Measurements from ENCODE around the gene CHST15. TPM values are rescaled to one million over a fixed set of nuclear protein-coding genes. Genes with fewer than 3 reads are reported as not detected.

Gene CHST15
- total RNA-seq, 1 donor = 1.1 TPM

DNA sequence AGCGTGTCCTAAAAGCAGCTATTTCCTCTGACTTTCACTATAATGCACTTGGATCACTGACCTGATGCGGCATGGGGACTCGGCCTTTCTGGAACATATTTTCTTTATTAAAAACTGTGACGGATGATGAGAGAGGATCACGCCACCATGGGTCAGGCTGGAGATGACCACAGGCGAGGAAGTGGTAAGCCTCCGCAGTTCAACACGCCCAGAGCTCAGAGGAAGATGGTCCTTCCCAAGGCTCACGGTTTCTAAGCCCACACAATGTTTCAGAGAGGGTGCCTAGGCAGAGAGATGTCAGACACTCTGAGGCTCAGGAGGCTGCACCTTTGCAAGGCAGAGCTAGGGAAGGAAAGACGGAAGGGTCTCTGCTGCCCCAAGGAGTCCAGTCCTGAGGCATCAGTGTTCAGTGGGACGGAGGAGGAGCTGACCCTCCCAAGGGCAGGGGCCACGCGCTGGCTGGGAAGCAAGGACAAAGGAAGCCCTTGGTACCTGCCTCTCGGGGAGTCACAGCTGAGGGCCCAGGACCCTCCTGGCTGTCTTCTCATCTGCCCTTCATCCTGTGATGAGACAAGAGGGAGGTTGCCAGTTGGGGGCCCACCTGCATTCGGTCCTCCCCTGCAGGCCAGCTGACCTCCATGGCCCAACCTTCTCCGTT lies 9.5 kb downstream of the CHST15 start:
- no peak for DNase-seq (ENCODE audit: low read depth in 2 of 3, low spot score in 2 of 3)

DNA sequence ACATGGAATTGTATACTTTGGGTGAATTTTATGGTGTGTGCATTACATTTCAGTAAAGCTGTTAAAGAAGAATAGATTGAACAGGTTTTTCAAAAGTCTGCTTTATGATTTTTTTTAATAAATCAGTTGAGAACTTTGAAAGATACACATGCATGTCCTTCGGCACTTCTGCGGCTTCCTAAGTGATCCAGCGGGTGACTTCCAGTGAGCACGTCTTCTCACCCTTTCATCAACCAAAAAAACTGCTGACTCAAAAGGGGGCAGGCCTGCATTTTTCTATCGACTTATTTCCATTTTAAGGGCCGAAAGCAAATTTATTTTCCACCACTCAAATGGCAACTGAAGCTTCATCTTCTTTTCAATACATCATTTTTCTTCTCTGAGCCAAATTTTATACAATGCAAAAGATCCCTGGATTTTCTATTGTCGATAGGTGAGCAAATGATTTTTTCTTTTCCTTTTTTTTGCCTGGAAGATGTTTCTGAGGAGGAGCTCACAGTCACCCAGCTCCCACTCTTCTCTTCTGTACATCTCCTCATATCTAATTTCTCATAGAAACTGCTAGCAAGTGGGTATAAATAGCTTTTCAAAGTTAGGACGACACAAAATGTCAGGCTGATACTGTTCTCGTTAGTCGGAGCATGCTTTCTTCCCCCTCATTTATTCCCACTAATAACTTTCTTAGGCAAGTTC lies 10.2 kb downstream of the CHST15 start:
- DNase-seq (ENCODE audit: low read depth in 2 of 3, low spot score in 2 of 3) = no peak

DNA sequence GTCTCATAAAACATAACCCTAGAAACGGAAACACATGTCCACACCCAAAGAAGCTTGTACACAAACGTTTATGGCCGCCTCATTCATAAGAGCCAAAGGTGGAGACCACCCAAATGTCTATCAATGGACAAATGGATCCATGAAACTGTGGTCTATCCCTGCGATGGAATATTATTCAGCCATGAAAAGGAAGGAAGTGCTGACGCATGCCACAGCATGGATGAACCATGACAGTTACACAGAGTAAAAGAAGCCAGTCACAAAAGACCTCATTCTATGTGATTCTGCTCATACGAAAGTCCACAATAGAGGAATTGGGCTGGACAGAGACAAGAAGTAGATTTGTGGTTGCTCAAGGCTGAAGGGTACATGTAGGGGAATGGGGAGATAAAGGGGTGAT lies 10.8 kb downstream of the CHST15 start:
- no peak for DNase-seq (ENCODE audit: low read depth in 2 of 3, low spot score in 2 of 3)

DNA sequence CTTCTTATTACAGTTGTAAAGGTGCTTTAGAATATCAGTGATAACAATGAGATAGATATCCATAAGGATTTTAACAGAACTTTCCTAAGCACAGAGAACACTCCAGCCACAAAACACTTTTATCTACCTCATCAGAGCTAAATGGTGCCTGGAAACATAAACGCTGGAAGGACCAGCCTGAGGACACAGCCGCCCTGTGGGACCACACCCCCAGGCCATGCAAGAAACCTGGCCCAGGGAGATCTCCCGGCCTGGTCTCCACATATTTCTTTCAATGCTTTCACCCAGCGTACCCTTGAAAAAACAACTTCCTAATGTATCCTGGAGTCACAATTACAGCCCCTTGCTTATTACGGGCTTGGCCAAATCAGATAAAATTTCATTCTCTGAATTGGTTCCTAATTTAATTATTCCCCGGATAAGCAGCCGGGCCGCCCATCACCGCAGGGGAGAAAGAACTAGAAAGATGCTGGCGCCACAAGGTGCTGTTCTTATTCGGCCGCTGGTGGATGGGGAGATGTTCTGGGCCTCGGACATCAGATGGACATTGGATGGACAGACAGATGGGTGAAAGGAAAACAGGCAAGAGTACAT lies 11.8 kb downstream of the CHST15 start:
- DNase-seq (ENCODE audit: low read depth in 2 of 3, low spot score in 2 of 3) = no peak

DNA sequence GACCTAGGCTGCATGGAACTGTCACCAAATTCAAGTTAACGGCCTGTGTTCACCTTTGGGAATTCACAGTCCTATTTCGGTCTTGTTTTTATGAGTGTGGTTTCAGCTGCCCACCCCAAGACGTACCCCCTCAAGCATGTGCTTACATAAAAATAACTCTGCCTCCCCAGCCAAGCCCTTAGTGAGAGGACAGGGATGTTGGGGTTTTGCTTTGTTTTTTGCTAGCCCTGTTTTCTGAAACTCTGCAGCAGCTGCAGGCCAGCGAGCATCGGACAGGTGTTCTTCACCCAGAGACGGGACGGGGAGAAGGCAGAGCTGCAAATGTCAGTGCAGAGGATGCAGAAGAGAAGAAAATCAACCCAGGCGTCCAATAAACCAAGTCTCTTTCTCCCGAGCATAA lies 13.5 kb downstream of the CHST15 start:
- no peak for DNase-seq (ENCODE audit: low read depth in 2 of 3, low spot score in 2 of 3)

DNA sequence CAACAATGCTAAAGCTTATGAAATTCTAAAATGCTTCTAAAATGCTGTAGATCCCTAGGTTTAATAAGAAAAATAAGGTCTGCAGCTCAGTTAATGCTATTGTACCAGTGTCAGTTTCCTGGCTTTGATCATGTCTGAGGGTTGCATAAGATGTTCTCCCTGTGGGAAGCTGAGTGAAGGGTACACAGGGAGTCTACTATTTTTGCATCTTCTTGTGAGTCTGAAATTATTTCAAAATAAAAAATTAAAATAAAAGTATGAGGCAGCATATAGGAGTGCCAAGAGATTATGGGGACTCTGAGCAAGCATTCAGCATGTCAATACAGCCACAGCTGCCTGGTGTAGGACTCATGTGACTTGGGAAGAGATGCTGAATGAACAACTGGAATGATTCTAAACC lies 14.7 kb downstream of the CHST15 start:
- no peak for DNase-seq (ENCODE audit: low read depth in 2 of 3, low spot score in 2 of 3)

DNA sequence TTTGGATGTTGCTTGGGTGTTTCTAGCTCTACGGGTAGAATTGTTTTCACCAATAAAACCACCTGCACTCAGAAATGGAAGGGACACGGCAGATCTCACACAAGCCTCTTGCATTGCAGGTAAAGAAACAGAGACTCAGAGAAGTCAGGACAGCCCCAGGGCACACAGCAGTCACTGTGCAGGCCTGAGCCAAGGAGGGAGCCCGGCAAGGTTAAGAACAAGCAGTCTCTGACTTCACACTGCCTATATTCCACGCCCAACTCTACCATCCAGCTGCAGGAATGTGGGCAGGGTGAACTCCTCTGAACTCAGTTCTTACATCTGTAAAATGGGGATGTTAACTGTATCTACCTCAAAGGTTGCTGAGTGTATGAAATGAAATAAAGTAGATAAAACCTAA lies 15.4 kb downstream of the CHST15 start:
- no peak for DNase-seq (ENCODE audit: low read depth in 2 of 3, low spot score in 2 of 3)

DNA sequence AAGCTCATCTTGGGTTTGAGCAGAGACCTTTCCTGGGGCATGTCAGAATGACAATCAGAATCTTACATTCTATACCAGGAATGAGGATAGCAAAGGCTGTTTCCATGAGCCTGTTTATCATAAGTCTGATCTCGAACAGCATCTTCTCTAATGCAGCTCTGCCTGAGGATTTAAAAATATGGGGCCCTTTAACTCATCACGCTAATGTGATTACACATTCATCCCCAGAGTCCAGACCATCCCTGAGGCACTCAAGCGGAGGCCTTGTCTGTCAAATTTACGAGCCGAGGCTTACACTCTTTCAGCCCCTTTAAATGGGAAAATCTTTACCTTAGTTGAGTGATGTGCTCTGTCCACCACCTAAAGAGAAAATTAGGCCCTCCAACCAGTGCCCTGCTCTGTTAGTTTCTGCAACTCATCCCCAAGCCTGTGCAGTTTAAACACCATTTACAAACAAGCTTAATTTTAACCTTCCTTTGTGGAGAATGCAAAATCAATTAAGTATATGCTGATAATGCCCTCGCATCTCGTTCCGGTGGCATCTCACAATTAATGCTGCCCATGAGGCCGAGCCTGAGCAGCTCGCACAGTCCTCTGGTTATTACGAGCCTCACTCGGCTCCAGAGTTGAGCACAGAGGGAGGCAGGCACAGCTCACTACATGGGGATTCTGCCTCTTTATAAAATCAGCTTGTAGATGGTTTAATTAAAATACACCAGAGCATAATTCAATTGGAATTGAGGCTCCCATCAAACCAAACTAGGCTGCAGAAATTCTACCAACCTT lies 16.0 kb downstream of the CHST15 start:
- DNase-seq (ENCODE audit: low read depth in 2 of 3, low spot score in 2 of 3) = no peak

DNA sequence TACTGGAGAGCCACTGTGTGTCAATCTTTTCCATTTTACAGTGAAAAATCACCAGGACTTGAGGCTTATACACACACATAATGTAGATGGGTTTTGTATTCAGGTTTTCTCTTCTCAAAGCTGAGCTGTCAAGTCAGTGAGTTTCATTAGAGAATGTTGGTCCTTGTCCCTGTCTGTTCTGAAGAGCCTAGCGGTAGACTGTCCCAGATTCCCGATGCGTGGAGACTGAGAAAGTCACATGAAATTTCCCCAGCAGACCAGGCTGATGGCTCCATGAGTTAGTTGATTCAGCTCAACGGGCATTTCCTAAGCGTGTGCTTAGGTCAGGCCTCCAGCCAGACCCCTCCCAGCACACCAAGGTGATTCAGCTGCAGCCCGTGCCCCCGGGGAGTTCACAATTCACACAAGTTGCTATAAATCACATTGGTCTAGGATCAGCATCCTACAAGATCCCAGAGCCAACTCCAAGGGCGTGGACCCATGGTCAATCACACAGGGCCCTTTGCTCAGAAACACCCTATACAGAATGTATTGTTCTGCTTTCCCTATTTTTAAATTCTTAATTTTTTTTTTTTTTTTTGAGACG lies 17.2 kb downstream of the CHST15 start:
- DNase-seq (ENCODE audit: low read depth in 2 of 3, low spot score in 2 of 3) = no peak

DNA sequence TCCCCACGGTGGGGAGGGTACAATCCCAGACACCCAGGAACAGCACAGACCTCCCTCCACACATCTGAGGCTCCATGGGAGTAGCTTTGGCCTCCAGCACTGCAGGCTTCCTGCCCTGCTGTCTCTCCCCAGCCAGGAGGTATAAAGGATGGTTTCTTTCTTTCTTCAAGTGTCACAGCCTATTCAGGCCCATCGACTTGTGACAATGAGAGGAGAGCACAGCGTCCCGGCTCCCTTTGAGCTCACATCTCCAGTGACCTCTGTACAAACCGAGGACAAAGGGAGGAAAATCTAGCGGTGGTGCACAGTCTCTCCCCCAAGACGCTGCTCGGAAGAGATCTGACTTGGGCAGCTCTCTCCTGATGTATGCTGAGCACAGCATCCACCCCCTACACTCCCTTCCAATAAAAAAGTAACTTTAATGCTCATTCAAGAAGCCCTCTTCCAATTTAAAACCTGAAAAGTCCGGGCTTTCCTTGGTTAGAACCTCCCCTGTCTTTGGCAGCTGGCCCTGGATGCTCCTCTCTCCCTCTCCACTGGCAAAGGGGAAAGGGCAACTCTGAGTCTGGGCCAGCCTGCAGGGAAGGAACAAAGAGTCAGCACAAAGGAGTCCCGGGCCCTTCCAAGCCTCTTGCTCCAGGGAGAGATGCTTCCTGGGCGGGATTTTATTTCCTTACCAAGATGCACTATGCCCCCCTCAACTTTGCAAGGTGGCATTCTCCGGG lies 18.0 kb downstream of the CHST15 start:
- no peak for DNase-seq (ENCODE audit: low read depth in 2 of 3, low spot score in 2 of 3)

DNA sequence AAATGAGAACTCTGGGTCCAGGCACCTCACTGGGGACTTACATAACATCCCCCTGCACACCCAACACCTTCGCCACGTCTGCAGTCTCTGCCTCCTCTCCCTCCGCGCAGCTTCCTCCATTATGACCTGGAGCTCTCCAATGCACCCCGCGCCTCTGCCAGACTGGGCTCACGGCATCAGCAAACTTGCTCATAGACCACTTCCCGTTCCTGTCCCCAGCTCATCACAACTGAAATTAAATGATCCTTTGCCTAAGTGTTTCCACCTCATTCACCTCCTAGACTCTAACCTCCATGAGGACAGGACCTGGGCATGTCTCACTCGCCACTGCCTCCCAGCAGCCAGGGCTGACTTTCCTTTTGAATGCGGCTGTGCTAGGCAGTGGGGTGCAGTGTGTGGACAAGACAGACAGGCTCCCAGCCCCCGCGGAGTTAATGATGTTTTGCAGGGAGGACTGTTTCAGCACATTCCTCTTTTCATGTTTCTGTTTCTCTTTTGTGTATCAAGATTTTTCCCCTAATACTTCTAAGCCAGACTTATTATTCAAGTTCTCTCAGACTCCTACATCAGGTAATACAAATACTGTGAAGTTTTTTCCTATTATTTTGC lies 18.8 kb downstream of the CHST15 start:
- DNase-seq (ENCODE audit: low read depth in 2 of 3, low spot score in 2 of 3) = peak in 1 of 3 donors; percentile 43

DNA sequence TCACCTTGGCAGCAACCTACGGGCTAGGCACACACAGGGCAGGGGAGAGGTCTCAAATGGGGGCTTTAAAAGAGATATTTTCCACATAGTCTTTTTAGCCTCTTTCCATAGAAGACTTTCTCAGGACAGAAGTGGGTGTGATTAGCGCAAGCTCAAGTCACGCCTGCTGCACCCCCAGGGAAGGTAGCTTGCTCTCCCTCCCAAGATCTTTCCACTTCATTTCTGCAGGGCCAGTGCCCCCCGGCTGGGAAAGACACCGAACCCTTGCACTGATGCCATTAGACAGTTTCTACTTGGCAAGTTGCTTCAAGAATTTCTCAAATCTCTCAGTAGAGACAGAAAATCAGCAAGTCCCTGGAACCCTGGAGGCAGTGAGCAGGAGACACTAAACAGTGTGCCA lies 19.4 kb downstream of the CHST15 start:
- DNase-seq (ENCODE audit: low read depth in 2 of 3, low spot score in 2 of 3) = no peak

DNA sequence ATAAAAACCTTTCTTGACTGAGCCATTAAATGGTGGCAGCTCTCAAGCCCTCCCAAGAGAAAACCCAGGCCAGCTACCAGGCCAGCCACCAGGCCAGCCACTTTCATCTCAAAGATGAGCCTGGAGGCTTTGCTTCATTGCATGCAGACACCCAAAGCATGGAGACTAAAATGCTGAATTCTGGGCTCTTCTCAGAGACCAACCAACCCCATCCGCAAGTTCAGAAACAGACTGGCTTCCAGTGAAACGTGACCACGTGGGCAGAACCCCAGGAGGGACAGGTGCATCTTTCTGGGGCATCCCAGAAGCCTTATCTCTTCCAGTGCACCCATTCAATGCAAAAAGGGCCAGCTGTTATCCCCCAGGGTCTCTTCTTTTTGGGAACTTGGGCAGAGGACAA lies 20.9 kb downstream of the CHST15 start:
- no peak for DNase-seq (ENCODE audit: low read depth in 2 of 3, low spot score in 2 of 3)

DNA sequence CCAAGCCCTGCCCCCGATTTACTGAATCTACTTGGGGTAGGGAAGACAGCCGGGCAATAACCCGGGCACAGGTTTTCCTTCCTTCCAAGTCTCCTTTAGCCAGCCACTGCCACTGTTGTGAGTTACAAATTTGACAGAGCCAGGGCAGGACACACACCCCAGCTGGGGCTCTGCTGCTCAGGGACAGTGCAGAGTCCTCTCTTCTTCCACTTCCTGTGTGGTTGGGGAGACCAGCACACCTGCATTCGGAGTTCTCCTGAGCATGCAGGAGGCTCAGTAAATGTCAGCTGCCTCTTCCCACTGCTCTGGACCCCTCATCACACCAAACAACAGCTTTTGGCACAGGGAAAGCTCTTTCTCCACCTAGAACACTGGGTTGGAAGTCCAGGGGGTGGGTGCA lies 21.3 kb downstream of the CHST15 start:
- DNase-seq (ENCODE audit: low read depth in 2 of 3, low spot score in 2 of 3) = no peak

DNA sequence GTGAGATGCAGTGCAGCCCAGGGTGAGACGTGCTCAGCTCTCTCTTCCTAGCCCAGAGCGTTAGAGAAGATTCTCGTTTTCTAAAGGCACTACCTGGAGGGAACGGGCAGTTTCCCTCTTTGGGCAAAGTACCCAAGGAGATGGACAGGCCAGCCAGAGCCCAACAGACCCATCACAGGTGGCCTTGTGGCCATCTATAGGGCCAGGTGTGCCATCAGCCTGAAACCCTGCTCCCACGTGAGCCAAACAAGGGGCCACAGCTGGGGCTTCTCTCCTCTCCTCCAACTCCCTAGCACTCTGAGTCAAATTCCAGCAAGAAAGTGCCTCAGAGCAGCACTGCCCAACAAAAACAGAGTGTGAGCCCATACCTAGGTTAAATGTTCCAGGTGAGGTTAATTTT lies 22.3 kb downstream of the CHST15 start:
- no peak for DNase-seq (ENCODE audit: low read depth in 2 of 3, low spot score in 2 of 3)

DNA sequence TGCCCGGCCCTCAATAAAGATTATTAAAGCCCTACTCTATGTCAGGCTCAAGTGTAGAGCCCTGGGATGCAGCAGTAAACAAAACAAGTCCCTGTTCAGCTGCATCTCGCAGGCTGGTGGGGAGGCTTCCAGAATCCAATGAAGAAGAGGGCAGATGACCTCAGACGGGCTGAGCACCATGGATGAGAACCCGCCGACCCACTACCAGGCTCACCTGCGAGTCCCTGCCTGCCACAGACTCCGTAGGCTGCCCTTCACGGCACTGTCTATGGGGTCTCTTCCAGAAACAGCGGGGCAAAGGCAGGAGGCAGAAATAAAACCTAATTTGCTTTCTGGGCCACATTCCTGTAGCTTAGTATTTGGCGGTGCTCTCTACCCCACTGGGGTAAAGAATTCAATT lies 22.7 kb downstream of the CHST15 start:
- no peak for DNase-seq (ENCODE audit: low read depth in 2 of 3, low spot score in 2 of 3)

DNA sequence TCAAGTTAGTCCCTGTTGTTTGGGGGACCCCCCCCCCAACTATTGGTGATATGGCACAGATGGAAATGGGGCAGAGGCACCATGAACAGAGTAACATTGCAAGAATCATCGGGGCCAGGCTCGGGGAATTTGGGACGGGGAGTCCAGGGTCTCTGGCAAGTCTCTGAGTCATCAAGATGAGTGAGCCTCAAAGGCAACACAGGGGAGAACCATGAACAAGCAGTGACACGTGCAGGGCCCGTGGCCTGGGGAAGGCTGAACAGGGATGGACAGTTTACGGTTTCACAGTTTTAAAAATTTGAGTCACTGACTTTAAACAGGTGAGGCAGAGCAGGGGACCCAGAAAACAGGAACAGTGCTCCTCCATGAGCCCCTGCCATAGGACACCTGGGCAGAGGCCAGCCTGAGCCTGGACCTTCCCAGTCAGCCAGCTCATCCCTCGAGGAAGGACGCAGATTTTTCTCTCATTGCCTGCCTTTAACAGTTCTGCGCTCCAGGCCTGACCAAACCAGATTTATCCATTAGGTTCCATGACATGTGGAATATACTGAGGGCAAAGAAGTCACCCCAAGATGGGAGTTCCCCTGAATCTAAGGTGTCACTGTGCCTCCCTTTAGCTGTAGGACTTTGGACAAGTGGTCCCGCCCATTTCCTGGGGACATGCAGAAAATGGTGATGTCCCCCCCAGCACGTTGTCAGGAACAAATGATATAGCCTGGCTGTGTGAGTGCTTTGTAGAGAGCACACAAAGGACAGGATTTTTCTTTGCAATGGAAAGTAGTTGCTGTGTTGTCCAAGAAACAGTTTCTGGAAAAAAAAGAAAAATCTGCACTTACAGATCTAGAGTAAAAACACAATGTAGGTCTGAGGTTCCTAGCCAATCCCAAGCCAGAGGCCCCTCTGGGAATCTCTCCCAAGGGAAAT lies 23.8 kb downstream of the CHST15 start:
- no peak for DNase-seq (ENCODE audit: low read depth in 2 of 3, low spot score in 2 of 3)

DNA sequence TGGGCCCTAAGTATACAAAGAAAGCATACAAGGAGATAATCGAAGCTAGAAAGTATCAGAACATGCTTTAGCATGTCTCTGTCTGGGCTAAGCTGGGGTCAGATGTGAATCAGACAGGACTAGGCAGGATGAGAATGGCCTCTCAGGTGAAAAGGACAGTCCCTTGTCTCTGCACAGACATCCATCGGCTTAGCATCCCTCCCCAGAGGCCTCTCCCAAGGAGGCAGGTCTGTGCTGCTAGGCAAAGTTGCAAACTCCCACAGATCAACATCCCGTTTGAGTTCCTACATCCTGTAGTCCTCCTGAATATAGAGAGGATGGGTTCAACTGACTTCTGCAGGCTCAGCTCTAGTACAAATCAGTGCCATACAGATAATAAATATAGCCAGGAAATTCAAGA lies 24.5 kb downstream of the CHST15 start:
- no peak for DNase-seq (ENCODE audit: low read depth in 2 of 3, low spot score in 2 of 3)

DNA sequence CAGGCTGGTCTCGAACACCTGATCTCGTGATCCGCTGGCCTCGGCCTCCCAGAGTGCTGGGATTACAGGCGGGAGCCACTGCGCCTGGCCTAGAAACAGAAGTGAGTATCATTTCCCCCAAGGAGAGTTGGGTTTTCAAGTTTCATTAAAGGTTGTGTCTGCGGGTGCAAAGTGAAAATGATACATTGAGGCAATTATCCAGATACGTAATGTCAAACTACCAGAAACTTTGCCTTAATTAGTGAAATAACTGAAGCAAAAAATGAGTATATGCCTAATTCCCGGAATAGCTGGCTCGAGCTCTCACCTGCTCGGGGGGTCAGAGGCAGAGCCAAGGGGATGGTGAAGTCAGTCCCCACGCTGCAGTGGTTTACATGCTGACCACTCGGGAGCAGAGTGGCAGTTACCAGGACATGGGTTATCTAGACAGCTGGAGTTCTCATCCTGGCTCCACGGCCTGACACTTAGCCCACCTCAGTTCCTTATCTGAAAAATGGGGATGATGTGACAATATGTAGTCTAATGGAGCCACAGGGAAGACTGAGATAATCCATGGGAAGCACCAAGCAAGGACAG lies 25.5 kb downstream of the CHST15 start:
- DNase-seq (ENCODE audit: low read depth in 2 of 3, low spot score in 2 of 3) = no peak
